PC-9 (cell line): ENCODE measurements around the gene RUNX1.

Experiments
- EZH2 ChIP-seq: fragments of 200-600 bp; sonication (generic); IDR thresholded peaks from 2 replicates; pipeline ENCODE4 v1.8.0; 2017; ENCODE audit warnings: antibody characterized with exemption, low read depth
- TF ChIP-seq, protein P1 (sequence below): fragments of 200-600 bp; sonication (generic); conservative IDR thresholded peaks from 2 replicates; pipeline ENCODE4 v1.6.1; 2017; ENCODE audit warnings: mixed run types, antibody characterized with exemption, mild to moderate bottlenecking, moderate library complexity

DNA sequence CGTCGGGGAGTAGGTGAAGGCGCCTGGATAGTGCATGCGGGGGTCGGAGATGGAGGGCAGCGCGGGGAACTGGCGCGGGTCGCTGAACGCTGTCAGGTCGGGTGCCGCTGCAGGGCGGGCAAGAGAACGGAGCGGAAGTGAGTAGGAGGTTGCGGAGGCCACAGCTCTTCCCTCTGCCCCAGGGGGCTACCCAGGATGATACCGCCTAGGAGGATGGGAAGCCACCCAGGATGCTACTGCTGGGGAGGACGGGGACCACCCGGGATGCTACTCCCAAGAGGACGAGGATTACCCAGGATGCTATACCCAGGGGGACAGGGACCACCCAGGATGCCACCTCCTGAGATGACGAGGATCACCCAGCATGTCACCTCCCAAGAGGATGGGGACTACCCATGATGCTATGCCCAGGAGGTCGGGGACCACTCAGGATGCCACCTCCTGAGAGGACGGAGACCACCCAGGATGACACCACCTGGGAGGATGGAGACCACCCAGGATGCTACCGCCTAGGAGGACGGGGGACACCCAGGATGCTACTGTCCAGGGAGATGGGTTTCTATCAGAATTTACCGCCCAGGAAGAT lies 256.5 kb downstream of the RUNX1 start:
- TF ChIP-seq, protein P1, sequence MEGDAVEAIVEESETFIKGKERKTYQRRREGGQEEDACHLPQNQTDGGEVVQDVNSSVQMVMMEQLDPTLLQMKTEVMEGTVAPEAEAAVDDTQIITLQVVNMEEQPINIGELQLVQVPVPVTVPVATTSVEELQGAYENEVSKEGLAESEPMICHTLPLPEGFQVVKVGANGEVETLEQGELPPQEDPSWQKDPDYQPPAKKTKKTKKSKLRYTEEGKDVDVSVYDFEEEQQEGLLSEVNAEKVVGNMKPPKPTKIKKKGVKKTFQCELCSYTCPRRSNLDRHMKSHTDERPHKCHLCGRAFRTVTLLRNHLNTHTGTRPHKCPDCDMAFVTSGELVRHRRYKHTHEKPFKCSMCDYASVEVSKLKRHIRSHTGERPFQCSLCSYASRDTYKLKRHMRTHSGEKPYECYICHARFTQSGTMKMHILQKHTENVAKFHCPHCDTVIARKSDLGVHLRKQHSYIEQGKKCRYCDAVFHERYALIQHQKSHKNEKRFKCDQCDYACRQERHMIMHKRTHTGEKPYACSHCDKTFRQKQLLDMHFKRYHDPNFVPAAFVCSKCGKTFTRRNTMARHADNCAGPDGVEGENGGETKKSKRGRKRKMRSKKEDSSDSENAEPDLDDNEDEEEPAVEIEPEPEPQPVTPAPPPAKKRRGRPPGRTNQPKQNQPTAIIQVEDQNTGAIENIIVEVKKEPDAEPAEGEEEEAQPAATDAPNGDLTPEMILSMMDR, result no peak
- TF ChIP-seq EZH2, result no peak
